ENCODE data around the gene PLIN4. TPM values are rescaled to one million over a fixed set of nuclear protein-coding genes. Genes with fewer than 3 reads are reported as not detected.

The PLIN4 gene
- total RNA-seq, 2 donors from 2014 or later: 3.4 to 7.1 TPM

DNA sequence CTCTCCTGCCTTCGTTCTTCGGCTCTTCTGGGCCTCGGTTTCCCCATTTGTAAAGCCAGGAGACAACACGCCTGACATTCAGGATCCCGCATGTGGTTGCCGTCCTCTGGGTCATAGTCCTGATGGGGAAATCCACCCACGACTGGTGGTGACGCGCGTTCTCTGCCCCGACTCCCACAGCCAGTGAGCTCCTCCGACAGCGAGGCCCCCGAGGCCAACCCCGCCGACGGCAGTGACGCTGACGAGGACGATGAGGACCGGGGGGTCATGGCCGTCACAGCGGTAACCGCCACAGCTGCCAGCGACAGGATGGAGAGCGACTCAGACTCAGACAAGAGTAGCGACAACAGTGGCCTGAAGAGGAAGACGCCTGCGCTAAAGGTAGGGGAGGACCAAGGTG lies 29.8 kb downstream of the PLIN4 start:
- no peak for ATAC-seq (ENCODE audit: insufficient number of reproducible peaks, low FRiP score, low read depth)
- H3K27me3 ChIP-seq (replicated peaks; ENCODE audit: insufficient read depth): no peaks in the 10 kb centered on the region
- no peak overlapping the region for H3K4me3 ChIP-seq
- H3K4me1 ChIP-seq (ENCODE audit: control insufficient read depth in 1 of 2, low read depth in 2 of 2): no peaks in the 10 kb centered on the region
- H3K36me3 ChIP-seq: peaks cover 31% of the 10 kb centered on the region
- H3K27ac ChIP-seq: no peak overlapping the region
- DNase-seq (ENCODE audit: low spot score): no peak
- H3K9me3 ChIP-seq: no peaks in the 10 kb centered on the region
- TF ChIP-seq CTCF (IDR thresholded peaks at IDR 0.05): no peak

DNA sequence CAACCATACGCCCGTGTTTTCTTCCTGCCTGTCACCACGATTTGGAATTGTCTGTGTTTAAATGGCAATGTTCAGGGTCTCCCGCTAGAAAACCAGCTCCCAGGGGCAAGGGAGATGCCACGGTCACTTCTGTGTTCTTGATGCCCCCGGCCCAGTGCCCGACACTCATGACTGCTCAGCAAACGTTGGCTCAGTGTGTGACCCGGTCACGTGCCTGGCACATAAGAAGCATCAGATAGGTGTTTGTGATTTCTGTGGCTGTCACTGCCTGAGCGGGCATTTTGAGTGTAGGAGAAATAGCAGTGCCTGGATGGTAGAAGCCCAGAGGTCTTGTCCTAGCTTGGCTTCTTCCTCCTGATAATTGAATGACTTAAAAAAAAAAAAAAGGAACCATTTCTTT lies 30.7 kb downstream of the PLIN4 start:
- DNase-seq (ENCODE audit: low spot score) (no peak), ATAC-seq (ENCODE audit: insufficient number of reproducible peaks, low FRiP score, low read depth) (no peak)
- Histone ChIP-seq H3K27me3 (replicated peaks; ENCODE audit: insufficient read depth) (no peaks in the 10 kb centered on the region), H3K36me3 (peaks cover 37% of the 10 kb centered on the region), H3K9me3 (no peaks in the 10 kb centered on the region), H3K4me3 (no peak overlapping the region), H3K4me1 (ENCODE audit: control insufficient read depth in 1 of 2, low read depth in 2 of 2) (no peaks in the 10 kb centered on the region), H3K27ac (no peak overlapping the region)
- TF ChIP-seq CTCF (IDR thresholded peaks at IDR 0.05): no peak

- DNase-seq (ENCODE audit: low spot score) (no peak), ATAC-seq (ENCODE audit: insufficient number of reproducible peaks, low FRiP score, low read depth) (no peak)
- no peaks in the 10 kb centered on the region for H3K27me3 ChIP-seq (replicated peaks; ENCODE audit: insufficient read depth)
- peaks cover 22% of the 10 kb centered on the region for H3K36me3 ChIP-seq
- no peak overlapping the region for H3K27ac ChIP-seq
- no peaks in the 10 kb centered on the region for H3K9me3 ChIP-seq
- TF ChIP-seq CTCF (IDR thresholded peaks at IDR 0.05): no peak
- no peak overlapping the region for H3K4me3 ChIP-seq
- H3K4me1 ChIP-seq (ENCODE audit: control insufficient read depth in 1 of 2, low read depth in 2 of 2): no peaks in the 10 kb centered on the region
Observed at GRCh38 chr19:4483385-4483784, 34.9 kb downstream of the PLIN4 start.

- H3K36me3 ChIP-seq: peaks cover 22% of the 10 kb centered on the region
- no peaks in the 10 kb centered on the region for H3K4me1 ChIP-seq (ENCODE audit: control insufficient read depth in 1 of 2, low read depth in 2 of 2)
- ATAC-seq (ENCODE audit: insufficient number of reproducible peaks, low FRiP score, low read depth): no peak
Observed at GRCh38 chr19:4482721-4483364, 35.4 kb downstream of the PLIN4 start.

More at GRCh38 chr19:4482721-4483364, 35.4 kb downstream of the PLIN4 start:
- Histone ChIP-seq H3K9me3 (no peaks in the 10 kb centered on the region), H3K27me3 (replicated peaks; ENCODE audit: insufficient read depth) (no peaks in the 10 kb centered on the region), H3K27ac (no peak overlapping the region), H3K4me3 (no peak overlapping the region)
- no peak for TF ChIP-seq CTCF (IDR thresholded peaks at IDR 0.05)
- DNase-seq (ENCODE audit: low spot score): no peak

Data from thoracic aorta (tissue), 2 donors.